Neural cell (in vitro differentiated cells): Measurements from ENCODE around the gene KCNA2.

ENCODE experiments used
- EP300 ChIP-seq: fragments of 450-650 bp; conservative IDR thresholded peaks from 2 replicates; pipeline ENCODE4 v1.6.1; 2014; ENCODE audit warnings: antibody characterized with exemption, mild to moderate bottlenecking, moderate library complexity; ENCODE audit not compliant: poor library complexity, severe bottlenecking
- EZH2 ChIP-seq: fragments of 200-600, 300-800 bp; shearing (Covaris generic), sonication (generic); IDR thresholded peaks from 2 replicates; pipeline ENCODE4 v1.6.1; 2014; ENCODE audit warnings: antibody characterized with exemption, low read length, borderline replicate concordance, mild to moderate bottlenecking; ENCODE audit not compliant: insufficient read depth, poor library complexity, severe bottlenecking
- MXI1 ChIP-seq: fragments of 450-650 bp; conservative IDR thresholded peaks from 2 replicates; pipeline ENCODE4 v1.6.1; 2014; ENCODE audit warnings: antibody characterized with exemption, mild to moderate bottlenecking; ENCODE audit not compliant: poor library complexity, severe bottlenecking
- TAF1 ChIP-seq: IDR thresholded peaks from 2 replicates; pipeline ENCODE4 v1.6.1; 2012; ENCODE audit warnings: low read depth
- TF ChIP-seq, protein P1 (sequence below): fragments of 450-650 bp; IDR thresholded peaks from 2 replicates; pipeline ENCODE4 v1.5.1; 2014; ENCODE audit warnings: antibody characterized with exemption, mild to moderate bottlenecking, moderate library complexity; ENCODE audit not compliant: poor library complexity, severe bottlenecking

DNA sequence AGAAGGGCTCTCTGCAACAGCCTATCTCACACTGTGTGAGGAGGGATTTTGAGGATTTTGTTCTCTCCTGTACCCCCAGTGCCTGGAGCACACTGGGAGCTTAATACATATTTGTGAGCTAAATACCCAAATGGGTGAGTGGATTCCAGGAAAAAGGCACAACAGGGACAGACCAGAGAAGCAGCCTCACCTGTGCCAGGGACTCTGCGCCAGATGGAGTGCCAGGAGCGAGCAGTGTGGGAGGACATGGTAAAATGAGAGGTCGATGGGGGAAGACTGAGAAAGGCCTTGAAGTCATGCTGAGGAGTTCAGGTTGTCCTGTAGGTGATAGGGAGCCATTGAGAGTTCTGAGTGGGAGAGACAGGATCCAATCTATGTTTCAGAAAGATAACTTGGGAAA is 11.0 kb upstream of the KCNA2 start:
- no peak for TF ChIP-seq TAF1
- no peak for TF ChIP-seq MXI1
- no peak for TF ChIP-seq EZH2
- TF ChIP-seq, protein P1, sequence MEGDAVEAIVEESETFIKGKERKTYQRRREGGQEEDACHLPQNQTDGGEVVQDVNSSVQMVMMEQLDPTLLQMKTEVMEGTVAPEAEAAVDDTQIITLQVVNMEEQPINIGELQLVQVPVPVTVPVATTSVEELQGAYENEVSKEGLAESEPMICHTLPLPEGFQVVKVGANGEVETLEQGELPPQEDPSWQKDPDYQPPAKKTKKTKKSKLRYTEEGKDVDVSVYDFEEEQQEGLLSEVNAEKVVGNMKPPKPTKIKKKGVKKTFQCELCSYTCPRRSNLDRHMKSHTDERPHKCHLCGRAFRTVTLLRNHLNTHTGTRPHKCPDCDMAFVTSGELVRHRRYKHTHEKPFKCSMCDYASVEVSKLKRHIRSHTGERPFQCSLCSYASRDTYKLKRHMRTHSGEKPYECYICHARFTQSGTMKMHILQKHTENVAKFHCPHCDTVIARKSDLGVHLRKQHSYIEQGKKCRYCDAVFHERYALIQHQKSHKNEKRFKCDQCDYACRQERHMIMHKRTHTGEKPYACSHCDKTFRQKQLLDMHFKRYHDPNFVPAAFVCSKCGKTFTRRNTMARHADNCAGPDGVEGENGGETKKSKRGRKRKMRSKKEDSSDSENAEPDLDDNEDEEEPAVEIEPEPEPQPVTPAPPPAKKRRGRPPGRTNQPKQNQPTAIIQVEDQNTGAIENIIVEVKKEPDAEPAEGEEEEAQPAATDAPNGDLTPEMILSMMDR: no peak
- no peak for TF ChIP-seq EP300
